NCI-H187 (cell line): ENCODE results near the gene B4GALNT4.
A peak's percentile ranks its signal among the peaks of the same experiment; 100 is the strongest.
"Not testable (repeated sequence)": the region's sequence is repeated elsewhere in the genome, so short reads cannot be mapped to it uniquely, and the experiment has no call there.

Experiments
- DNase-seq, 2 experiments: peaks; one replicate each; lab custom pipeline; 2025; lab: John Stamatoyannopoulos, UW

The B4GALNT4 gene

DNA sequence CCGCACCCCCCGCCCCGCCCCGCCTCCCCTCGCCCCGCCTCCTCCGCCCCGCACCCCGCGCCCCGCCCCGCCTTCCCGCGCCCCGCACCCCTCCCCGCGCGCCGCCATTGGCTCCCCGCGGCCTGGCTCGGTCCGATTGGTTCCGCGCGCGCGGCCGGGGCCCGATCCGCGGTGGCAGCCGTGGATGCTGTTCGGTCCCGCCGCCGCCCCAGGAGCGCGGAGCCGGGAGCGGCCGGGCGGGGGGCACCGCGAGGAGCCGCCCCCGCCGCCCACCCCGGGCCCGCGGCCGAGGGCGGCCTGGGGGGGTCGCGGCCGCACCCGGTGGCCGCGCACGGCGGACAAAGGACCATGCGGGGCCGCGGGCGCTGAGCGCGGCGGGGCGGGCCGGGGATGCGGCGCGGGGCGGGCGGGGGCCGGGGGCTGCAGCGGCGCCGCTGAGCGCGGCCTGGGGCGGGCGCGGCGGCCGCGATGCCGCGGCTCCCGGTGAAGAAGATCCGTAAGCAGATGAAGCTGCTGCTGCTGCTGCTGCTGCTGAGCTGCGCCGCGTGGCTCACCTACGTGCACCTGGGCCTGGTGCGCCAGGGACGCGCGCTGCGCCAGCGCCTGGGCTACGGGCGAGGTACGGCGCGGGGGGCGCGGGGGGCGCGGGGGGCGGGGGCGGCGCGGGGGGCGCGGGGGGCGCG, at the start of gene B4GALNT4:
Gene B4GALNT4 (plus strand): TSS at position 164 of the 683 bp plus-strand sequence. CDS start 305 bp downstream, at position 469.
- peak in 1 of 2 experiments; percentile 41 for DNase-seq

GRCh38 chr11:319888-320273, 49.4 kb upstream of the B4GALNT4 start:
- DNase-seq, result not testable (repeated sequence)

GRCh38 chr11:324156-324555, 45.1 kb upstream of the B4GALNT4 start:
- DNase-seq, result no peak

DNA sequence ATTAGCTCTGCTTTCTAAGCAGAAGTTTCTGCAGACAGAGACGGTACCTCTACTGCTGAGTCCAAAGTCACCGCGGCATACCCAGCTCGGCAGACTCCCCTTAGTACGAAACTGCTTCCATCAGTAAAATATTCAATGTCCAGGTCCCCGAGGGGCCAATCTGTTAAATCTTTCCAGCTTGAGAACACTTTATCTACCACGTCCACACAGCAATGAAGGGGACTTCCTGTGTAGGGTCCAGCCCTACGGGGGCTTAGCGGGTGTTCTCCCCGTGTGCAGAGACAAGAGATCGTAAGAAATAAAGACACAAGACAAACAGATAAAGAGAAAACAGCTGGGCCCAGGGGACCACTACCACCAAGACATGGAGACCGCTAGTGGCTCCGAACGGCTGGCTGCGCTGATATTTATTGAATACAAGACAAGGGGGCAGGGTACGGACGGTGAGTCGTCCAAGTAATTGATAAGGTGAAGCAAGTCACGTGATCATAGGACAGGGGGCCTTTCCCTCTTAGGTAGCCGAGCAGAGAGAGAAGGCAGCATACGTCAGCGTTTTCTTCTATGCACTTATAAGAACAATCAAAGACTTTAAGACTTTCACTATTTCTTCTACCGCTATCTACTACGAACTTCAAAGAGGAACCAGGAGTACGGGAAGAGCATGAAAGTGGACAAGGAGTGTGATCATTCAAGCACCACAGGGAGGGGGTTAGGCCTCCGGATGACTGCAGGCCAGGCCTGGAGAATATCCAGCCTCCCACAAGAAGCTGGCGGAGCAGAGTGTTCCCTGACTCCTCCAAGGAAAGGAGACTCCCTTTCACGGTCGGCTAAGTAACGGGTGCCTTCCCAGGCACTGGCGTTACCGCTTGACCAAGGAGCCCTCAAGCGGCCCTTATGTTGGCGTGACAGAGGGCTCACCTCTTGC, 44.4 kb upstream of the B4GALNT4 start:
- not testable (repeated sequence) for DNase-seq

DNA sequence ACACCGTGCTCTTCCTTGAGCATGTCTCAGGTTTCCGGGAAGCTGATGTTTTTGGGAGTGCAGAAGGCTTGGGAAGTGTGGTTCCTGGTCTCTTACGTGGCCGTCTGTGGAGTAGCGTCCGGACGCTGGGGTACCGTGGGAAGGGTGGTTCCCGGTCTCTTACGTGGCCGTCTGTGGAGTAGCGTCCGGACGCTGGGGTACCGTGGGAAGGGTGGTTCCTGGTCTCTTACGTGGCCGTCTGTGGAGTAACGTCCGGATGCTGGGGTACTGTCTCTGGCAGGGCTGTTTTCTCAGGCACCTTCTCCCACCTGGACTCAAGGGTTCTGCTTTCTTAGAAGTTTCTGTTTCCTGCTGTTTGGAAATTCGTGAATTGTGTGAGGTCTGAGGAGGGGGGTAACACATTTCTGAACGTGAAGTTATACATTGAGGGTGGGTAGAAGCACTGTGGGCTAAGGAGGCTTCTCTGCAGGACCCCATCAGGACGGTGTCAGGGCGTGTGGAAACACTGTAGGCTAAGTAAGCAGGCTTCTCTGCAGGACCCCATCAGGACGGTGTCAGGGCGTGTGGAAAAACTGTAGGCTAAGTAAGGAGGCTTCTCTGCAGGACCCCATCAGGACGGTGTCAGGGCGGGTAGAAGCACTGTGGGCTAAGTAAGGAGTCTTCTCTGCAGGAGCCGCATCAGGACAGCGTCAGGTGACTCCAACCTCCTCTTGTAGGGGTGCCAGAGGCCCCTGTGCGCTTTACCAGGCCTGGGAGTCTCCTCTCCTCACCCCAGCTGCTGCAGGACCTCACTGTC, 43.3 kb upstream of the B4GALNT4 start:
- DNase-seq, result no peak

GRCh38 chr11:326592-326841, 42.8 kb upstream of the B4GALNT4 start:
- no peak for DNase-seq

- DNase-seq, result no peak
These were observed 42.3 kb upstream of the B4GALNT4 start for GRCh38 chr11:326842-327580.

GRCh38 chr11:327581-327923, 41.7 kb upstream of the B4GALNT4 start:
- DNase-seq, result no peak

GRCh38 chr11:328012-328411, 41.3 kb upstream of the B4GALNT4 start:
- DNase-seq, result no peak

DNA sequence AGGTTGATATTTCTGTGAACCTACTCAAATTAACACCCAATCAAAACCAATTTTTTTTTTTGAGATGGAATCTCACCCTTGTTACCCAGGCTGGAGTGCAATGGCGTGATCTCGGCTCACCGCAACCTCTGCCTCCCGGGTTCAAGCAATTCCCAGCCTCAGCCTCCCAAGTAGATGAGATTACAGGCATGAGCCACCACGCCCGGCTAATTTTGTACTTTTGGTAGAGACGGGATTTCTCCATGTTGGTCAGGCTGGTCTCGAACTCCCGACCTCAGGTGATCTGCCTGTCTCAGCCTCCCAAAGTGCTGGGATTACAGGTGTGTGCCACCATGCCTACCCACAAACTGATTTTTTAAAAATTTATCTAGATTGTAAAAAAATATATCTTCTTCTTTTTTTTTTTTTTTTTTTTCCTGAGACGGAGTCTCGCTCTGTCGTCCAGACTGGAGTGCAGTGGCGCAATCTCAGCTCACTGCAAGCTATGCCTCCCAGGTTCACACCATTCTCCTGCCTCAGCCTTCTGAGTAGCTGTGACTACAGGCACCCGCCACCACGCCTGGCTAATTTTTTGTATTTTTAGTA, 40.7 kb upstream of the B4GALNT4 start:
- DNase-seq, result not testable (repeated sequence)

- DNase-seq, result no peak
These were observed 39.4 kb upstream of the B4GALNT4 start for GRCh38 chr11:329886-330253.

- no peak for DNase-seq
These were observed 39.0 kb upstream of the B4GALNT4 start for GRCh38 chr11:330307-330693.

- no peak for DNase-seq
These were observed 38.5 kb upstream of the B4GALNT4 start for GRCh38 chr11:330694-331357.

GRCh38 chr11:331358-332060, 37.8 kb upstream of the B4GALNT4 start:
- no peak for DNase-seq

- no peak for DNase-seq
These were observed 36.4 kb upstream of the B4GALNT4 start for GRCh38 chr11:332651-333480.

DNA sequence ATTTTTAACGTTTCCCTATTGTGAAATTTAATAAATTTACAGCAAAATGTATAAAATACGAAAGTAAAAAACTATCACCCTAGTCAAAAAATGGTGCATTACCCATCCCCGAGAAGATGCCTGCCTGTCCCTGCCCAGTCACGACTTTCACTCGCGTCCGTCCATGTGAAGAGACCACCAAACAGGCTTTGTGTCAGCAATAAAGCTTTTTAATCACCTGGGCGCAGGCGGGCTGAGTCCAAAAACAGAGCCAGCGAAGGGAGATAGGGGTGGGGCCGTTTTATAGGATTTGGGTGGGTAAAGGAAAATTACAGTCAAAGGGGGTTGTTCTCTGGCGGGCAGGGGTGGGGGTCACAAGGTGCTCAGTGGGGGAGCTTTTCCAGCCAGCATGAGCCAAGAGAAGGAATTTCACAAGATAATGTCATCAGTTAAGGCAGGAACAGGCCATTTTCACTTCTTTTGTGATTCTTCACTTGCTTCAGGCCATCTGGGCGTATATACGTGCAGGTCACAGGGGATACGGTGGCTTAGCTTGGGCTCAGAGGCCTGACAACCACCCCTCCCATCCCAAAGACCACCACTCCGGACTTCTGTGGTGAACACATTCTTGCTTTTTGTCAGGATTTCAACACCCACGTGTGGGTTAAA, 35.6 kb upstream of the B4GALNT4 start:
- not testable (repeated sequence) for DNase-seq

DNA sequence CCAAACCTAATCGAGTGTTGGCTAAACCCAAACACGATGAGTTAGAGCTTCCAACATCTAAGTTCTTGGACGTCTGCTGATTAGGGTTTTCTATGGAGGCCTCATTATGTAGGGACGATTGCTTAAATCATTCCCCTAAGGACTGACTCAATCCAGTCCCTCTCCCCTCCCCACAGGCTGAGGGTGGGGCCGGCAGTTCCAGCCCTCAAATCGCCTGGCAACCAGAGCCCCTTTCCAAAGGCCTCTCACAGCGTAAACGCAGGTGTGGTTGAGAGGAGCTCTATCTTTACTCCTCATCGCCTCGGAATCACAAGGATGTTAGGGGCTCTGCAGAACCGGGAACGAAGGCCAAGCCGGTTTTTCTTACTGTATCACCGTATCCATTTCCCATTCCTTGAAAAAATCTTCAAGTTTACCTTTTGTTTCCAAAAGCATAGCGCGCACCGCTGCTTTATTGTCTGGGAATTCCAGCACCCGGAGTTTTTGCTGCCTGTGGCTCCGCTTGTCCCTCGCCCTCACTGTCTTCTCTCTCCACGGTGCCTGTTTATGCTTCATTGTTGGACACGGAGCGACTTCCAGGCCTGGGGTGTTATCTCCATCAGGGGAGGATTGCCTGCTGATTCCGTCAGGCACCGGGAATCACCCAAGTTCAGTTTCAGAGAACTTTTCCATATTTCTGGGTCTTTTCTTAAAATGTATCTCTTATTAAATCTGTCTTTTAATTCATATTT, 34.9 kb upstream of the B4GALNT4 start:
- peak in 1 of 2 experiments; percentile 17 for DNase-seq
